Endometrial microvascular endothelial cells (primary cell): Measurements from ENCODE around the gene PHETA1. TPM values are rescaled to one million over a fixed set of nuclear protein-coding genes. Genes with fewer than 3 reads are reported as not detected.
"Not testable (repeated sequence)": the region's sequence is repeated elsewhere in the genome, so short reads cannot be mapped to it uniquely, and the experiment has no call there.

ENCODE experiments used
- in situ Hi-C: cut with HindIII; loops from 2 replicates; pipeline ENCODE4 v1.10.0; 2017; ENCODE audit warnings: low sequenced_read_pairs, low pct_unique_long_range_greater_than_20kb; ENCODE audit errors: inconsistent ontology term
- total RNA-seq: library from RNA; depleted of rRNA; stranded (reverse); fragments of >200 nt; gene quantifications from one replicate; pipeline ENCODE4 v1.2.3, GENCODE V29; 2015; ENCODE audit errors: inconsistent ontology term

PHETA1 gene
- total RNA-seq, 1 donor from 2014 or later: 6.0 TPM

- in situ Hi-C loops: no loop called here
Observed at GRCh38 chr12:111355201-111355925, 13.5 kb downstream of the PHETA1 start.

DNA sequence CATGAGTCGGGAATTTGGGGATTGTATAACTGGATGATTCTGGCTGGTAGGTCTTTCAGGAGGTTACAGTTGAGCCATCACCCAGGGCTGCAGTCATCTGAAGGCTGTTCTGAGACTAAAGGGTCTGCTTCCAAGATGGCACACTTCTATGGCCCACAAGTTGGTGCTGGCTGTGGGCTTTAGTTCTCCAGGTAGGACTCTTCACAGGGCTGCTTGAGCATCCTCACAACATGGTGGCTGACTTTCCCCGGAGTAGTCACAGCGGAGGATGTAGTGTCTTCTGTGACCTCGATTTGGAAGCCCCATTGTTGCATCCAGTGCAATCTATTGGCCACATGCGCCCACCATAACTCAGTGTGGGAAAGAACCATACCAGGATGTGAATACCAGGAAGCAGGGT is 14.4 kb downstream of the PHETA1 start:
- in situ Hi-C loops: no loop called here

GRCh38 chr12:111353603-111354295 is 15.1 kb downstream of the PHETA1 start:
- in situ Hi-C loops: no loop called here

GRCh38 chr12:111353026-111353425 is 15.9 kb downstream of the PHETA1 start:
- in situ Hi-C loops: no loop called here

GRCh38 chr12:111352296-111352993 is 16.4 kb downstream of the PHETA1 start:
- in situ Hi-C loops: no loop called here

DNA sequence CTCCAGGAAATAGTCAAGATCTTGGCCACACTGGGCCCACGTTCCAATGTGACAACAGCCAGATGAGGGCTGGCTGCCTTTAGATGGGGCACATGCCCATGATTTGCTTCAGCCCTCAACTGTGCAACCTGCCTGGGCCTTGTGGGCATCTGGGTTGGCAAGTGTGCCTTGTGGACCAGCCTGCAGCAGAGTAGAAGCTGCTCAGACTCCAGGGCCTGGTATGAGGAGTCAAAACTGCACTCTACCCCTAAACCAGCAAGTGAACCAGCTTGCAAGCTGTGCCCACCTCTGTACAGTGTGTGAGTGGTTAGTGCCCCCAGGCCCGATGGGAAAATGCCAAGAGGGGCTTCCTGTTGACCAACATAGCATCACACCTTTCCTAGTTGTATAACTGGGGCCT is 17.9 kb downstream of the PHETA1 start:
- in situ Hi-C loops: no loop called here

- in situ Hi-C loops: no loop called here
Observed at GRCh38 chr12:111349748-111350520, 19.0 kb downstream of the PHETA1 start.

- in situ Hi-C loops: no loop called here
Observed at GRCh38 chr12:111349101-111349747, 19.7 kb downstream of the PHETA1 start.

DNA sequence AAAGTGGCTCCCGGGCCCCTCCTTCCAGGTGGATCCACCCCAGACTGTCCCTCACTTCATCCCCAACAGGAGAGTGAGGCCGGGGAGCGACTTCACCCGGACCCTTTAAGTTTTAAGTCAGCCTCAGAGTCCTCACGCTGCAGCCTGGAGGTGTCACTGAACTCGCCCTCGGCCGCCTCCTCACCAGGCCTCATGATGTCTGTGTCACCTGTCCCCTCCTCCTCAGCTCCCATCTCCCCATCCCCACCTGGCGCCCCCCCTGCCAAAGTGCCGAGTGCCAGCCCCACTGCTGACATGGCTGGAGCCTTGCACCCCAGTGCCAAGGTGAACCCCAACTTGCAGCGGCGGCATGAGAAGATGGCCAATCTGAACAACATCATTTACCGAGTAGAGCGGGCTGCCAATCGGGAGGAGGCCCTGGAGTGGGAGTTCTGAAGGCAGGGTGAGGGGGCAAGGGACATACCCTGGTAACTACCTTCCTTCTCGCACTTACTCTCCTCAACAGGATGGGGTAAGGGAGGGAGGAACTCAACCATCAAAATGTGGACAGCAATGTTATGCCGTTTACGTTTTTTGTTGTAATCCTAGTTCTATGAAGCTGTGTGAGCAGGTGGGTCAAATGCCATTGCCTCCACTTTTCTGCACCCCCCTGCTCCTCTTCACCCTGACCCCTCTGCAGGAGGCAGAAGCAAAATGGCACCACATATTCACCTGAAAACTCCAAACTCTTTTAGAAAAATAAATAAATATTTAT is 20.8 kb downstream of the PHETA1 start:
- in situ Hi-C loops: no loop called here

- in situ Hi-C loops: no loop called here
Observed at GRCh38 chr12:111344254-111344875, 24.5 kb downstream of the PHETA1 start.

- in situ Hi-C loops: no loop called here
Observed at GRCh38 chr12:111343181-111343580, 25.7 kb downstream of the PHETA1 start.

- in situ Hi-C loops: no loop called here
Observed at GRCh38 chr12:111342376-111342775, 26.5 kb downstream of the PHETA1 start.

- in situ Hi-C loops: no loop called here
Observed at GRCh38 chr12:111341426-111342065, 27.3 kb downstream of the PHETA1 start.

DNA sequence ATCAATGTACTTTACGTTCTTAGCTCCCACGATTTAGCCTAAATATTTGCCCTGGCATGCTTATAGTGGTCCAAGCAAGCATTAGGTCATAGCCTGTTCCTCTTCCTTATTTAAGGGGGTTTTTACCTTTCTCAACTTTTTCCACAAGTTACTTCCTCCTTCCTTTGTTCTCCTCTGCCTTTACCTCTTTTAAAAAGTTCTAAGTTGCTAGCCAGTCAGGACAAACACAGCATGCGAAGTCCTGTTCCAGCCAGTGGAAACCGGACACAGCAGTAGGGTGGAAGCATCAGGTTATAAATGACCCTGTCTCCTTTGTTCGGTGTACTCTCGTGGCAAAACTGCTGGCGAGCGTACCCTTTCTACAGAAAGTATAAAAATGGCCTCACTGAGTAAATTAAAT is 28.2 kb downstream of the PHETA1 start:
- in situ Hi-C loops: not testable (repeated sequence)

DNA sequence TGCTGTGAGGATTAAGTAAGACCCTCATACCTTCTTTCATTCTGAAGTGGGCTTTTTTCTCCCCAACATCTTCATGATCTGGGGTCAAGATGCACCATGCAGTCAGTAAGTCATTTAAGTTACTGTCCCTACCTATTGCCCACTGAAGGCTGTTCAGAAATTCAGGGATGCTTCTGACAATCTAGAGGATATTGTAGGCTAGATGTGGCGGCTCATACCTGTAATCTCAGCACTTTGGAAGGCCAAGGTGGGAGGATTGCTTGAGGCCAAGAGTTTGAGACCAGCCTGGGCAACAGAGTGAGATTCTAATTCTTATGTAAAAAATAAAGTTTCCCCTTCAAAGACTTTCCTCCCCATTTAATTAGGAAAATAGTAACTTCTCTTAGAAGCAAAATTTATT is 28.7 kb downstream of the PHETA1 start:
- in situ Hi-C loops: no loop called here

DNA sequence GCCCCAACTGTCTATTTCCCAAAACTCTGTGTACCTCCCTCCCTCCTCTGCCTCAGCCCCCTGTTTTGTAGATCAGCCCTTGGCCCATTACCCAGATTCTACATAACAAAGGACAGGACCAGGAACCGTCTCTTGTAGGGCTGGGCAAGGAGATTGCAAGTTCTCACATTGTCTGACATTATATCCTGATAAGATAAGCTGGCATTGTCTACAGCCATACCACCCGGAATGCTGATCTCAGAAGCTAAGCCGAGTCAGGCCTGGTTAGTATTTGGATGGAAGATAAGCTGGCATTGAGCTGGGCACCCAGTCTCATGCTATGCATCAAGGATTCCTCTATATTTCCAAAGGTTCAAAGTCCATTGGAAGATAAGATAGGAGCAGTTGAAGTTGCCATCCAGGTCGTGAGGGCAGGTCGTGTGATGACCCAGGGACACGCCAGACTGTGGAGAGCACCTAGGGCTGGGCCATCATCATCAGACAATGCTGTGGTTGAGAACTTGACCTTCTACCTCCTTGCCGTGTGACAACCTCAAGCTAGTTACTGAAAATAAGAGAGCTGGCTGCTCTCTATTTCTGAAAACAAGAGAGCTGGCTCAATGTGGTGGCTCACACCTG is 29.5 kb downstream of the PHETA1 start:
- in situ Hi-C loops: no loop called here

- in situ Hi-C loops: no loop called here
Observed at GRCh38 chr12:111338096-111338495, 30.8 kb downstream of the PHETA1 start.
